Activated CD8-positive, alpha-beta memory T cell treated with anti-CD3 and anti-CD28 coated beads for 48 hours (primary cell): ENCODE measurements around the gene PLCH1.

Experiments
- DNase-seq, 3 experiments: peaks; one replicate each; pipeline ENCODE4 v3.0.0-alpha.2; 2020; ENCODE audit warnings: low read depth in 2 of 3, low spot score in 2 of 3

The PLCH1 gene

GRCh38 chr3:155492841-155493240 lies 252.0 kb downstream of the PLCH1 start:
- DNase-seq, result no peak

- no peak for DNase-seq
Observed at GRCh38 chr3:155491696-155492095, 253.2 kb downstream of the PLCH1 start.

DNA sequence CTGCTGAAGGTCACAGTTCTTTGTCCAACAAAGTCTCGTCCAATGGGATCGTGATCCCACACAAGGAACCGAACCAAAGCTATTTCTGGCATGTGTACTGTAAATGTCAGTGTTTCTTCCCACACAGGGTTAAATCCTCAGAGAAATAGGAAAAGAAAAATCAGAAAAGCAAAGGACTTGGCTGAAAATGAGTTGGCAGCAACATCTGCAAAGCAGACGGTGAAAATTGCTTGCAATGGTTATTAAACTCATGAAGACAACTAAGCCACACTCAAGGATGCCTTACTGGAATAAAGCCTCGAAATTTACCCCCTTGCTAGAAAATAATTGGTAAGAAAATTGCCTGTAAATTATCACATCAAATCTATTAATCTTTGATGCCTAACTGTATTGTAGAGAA lies 256.2 kb downstream of the PLCH1 start:
- DNase-seq, result no peak

DNA sequence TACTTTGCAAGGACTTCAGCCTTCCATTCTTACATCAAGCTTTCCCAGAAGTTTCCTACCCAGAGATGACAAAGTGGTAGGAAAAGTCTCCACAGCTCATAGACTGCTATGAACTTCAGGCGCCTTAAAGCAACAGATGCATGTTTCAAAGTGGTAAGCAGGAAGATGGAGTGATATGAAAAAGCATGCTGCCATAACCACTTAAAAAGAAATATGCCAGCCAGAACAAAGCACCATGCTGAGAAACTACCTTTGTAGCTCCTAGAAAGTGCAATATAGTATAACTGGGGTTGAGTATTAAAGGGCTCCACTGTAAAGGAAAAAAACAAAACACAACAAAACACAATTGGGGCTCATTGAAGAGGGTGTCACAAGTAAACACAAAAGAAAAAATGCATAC lies 259.0 kb downstream of the PLCH1 start:
- no peak for DNase-seq

- no peak for DNase-seq
Observed at GRCh38 chr3:155481591-155481990, 263.3 kb downstream of the PLCH1 start.

DNA sequence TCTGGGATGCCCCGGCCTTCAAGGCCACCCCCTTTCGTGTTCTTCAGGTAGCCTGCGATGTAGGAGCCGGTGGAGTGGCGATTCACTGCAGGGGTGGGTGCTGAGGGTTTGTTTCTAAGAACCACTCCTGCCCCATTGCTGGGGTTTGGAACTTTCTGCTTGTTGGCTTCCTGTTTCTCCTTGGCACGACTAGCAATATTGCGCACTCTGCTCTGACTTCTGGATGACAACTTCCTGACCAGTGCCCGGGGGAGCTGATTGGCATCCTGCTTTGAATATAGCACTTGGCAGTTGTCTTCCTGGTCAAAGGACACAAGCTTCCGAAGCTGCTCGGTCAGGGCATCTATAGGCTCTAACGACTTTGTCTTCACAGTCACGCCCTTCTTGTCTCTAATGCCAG lies 263.8 kb downstream of the PLCH1 start:
- no peak for DNase-seq

DNA sequence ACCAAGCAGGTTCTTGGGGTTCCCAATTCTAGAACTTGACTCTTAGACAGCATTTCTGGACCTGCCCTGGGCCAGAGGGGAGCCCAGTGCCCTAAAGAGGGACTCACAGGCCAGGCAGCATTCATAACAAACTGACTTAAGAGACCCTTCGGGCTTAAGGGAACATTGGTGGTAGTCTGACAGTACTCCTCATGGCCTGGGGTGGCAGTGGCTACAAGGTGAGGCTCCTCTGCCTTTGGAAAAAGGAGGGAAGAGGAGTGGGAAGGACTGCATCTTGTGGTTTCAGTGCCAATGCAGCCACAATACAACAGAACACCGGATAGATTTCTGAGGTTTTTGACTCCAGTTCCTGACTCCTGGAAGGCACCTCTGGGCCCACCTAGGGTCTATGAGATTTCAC lies 279.2 kb downstream of the PLCH1 start:
- DNase-seq, result no peak

DNA sequence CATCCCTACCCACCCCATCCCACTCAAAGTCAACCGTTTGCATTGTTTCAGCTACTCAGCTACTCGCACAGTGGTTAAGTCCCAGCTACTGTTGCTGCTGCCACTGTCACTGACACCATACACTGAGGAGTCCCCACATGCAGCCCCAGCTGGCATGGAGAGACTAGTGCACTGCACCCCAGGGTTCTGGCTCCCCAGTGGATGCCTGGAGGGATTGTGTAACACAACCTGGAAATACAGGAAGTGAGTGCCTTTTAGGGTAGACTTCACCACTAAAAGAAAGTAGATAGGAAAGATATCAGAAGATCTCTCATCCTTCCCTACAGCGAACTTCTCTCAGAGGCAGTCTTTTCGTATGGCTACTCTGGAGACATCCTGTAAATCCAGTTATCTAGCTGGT lies 282.2 kb downstream of the PLCH1 start:
- DNase-seq, result no peak

- no peak for DNase-seq
Observed at GRCh38 chr3:155457591-155457990, 287.3 kb downstream of the PLCH1 start.

DNA sequence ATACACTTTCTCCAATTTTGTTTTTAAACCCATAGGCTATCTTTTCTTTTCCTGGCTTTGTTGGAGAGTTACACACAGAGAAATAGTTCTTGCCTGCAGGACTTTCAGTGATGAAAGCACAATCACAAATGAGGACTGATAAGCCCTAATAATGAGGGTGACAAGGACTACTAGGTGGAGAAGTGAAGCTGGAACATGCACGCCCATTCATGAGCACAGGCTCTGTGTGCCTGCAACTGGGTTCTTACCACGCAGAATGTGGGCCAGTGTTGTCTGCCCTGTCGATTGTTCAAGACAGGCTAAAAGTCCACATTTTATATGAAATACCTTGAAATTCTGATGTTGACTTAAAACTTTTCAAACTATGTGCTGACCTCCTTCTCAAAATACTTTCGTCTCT lies 289.1 kb downstream of the PLCH1 start:
- DNase-seq, result no peak

- DNase-seq, result no peak
Observed at GRCh38 chr3:155453512-155453911, 291.4 kb downstream of the PLCH1 start.

DNA sequence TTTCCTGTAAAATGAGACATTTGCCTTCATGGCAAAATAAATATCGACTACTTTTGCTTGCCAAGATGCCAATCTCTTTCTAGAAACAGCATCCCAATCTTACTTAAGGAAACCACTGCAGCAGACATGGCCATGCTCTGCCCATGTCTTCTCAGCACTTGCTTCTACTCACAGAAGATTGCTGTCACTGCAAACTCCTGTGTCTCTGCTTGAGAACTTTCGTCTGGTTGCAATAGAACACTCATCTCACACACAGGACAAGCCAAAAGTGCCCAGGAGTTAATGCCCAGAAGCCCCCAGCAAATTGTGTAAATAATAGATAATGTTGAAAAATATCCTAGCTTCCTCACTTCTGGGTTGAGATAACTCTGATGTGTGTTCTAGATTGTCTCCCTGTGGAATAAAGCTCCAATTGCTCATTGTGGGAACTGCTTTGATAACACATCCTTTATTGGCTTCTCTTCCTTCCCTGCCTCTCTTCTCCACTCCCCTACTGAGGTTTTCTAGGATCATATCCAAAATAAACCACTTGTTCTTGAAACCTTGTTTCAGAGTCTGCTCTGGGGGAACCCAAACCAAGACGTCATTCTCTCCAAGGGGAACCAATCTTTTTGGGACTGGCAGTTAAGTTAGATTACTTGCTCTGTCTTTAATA lies 295.1 kb downstream of the PLCH1 start:
- DNase-seq, result no peak

DNA sequence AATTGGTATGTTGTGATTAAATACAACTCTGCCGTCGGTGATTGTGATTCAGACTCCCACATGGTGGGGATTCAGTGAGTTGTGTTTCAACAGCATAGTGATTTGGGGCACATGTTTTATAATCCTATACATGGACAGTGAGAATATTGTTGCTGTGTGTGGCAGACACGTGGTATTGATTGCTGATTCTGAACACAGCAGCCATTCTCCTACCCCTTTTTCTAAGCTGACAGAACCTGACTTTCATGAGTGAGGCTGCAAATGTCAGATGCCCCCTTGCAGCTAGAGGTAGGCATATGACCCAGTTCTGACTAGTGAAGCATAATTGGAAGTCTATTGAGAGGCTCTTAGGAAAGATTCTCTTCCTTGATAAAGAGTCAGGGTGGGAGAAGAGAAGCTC lies 296.3 kb downstream of the PLCH1 start:
- DNase-seq, result no peak

DNA sequence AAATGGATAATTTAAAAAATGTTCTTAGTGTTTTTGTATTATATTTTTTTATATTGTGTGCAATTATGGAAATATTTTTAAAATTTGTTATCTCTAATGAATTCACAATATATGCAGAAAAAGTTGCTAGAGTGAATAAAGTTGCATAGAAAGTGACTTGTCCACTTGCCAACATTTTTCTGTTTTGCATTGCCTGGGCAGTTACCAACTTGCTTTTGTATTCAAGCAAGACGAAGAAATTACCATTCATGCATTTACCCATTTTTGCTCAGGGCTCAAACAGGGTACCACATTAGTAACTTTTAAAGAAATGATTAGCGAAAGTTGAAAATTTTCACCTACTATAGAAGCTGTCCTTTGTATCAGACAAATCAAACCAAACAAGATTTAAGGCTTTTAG lies 298.5 kb downstream of the PLCH1 start:
- no peak for DNase-seq

GRCh38 chr3:155444771-155445170 lies 300.1 kb downstream of the PLCH1 start:
- no peak for DNase-seq

GRCh38 chr3:155443815-155444214 lies 301.1 kb downstream of the PLCH1 start:
- DNase-seq, result no peak

GRCh38 chr3:155442072-155442471 lies 302.8 kb downstream of the PLCH1 start:
- no peak for DNase-seq

DNA sequence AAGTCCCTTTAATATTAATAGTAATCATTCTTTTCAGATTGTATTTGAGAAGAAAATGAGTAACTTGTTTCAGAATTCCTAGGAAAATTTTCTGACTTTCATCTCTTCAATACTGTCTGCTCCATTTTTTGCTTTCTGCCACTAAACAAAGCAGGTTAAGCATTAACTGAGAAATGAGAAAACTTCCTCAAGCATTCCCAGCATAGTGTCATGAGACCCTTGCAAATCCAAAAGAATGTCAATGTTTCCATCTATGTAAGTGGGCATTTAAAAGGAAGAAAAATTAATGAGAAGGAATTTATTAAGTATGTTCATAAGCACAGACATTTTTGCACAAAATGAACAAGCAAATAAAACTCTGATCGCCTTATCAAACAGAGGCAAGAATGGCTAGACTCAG lies 303.4 kb downstream of the PLCH1 start:
- DNase-seq, result no peak

DNA sequence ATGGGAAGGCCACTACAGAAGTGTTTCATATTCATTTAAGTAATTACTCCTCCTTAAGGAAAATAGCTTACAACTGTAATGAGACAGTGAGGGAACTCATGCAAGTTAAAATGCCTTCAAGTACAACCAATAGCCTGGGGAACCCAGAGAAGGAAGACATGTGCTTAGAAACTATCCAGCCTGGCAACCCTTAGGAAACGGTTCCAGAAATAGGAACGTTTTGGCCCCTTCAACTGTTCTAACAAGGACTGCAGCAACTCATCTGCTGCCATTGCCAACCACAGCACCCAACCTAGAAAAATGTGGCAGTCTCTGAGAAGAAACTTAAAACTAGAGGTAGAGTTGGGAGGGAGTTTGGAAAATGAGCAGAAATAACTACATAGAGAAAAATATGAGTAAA lies 303.8 kb downstream of the PLCH1 start:
- DNase-seq, result no peak

DNA sequence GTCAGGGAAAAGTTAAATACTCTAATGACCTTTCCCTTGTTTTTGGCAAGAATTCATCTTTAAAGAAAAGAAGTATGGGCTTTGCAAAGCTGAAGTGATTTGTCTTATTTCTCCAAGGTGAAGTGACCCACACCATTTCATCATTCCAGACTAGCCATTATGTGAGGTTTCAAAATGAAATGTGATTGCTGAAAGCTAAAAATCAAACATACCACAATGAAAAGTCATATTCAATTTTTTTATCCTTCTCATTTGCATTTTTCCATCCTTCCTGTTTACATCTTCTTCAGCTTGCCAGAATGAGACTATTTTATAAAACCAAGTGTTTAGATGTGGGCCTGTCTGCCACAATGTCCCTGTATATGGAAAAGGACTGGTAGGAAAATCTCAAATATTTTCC lies 309.1 kb downstream of the PLCH1 start:
- DNase-seq, result no peak

GRCh38 chr3:155431856-155432570 lies 312.9 kb downstream of the PLCH1 start:
- no peak for DNase-seq

- DNase-seq, result no peak
Observed at GRCh38 chr3:155428563-155428962, 316.3 kb downstream of the PLCH1 start.
